Measurements from ENCODE around the gene CMPK1. TPM values are rescaled to one million over a fixed set of nuclear protein-coding genes. Genes with fewer than 3 reads are reported as not detected.

Gene CMPK1
- total and polyA plus RNA-seq, 2 donors (not counting 3 experiments of a cell fraction or from before 2014, with no cell fraction given) = 16.4 to 79.6 TPM

DNA sequence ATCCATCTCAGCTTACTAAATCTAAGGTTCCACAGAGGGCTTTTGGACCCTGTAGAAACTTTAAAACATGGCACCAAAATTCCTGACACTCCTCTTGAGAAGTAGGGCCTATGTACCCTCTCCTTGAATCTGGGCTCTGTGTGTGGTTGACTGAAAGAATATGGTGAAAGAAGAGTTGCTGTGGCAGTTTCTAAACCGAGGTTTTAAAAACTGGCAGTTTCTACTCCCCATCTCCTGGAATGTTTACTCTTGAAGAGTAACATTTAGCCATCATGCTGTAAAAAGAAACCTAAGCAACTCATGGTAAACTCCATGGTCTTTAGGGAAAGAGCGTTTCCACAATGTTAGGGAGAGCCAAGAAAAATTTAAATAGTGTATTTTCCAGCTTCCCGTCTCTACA, 4.6 kb upstream of the CMPK1 start:
- FAIRE-seq = no peak
- dilution Hi-C loops (cut with MboI; ENCODE audit: extremely low pct_ligation_motif_present, low sequenced_read_pairs) (no loop called here), intact Hi-C loops (cut with micrococcal nuclease) (no loop called here)
- H3K27ac ChIP-seq (ENCODE audit: insufficient read depth, low read depth, low read length) = no peak overlapping the region
- no peak overlapping the region for H3K4me2 ChIP-seq (ENCODE audit: insufficient read depth, low read length)
- H3K9me3 ChIP-seq (replicated peaks; ENCODE audit: control insufficient read depth, insufficient read depth, low read length) = no peaks in the 10 kb centered on the region
- no peaks in the 10 kb centered on the region for H3K79me2 ChIP-seq (ENCODE audit: control insufficient read depth, insufficient read depth, low read length)
- H2AFZ ChIP-seq (ENCODE audit: low read depth, low read length) = no peak overlapping the region
- no TSS peak for BruUV-seq (replicated peaks)
- H3K27me3 ChIP-seq (ENCODE audit: control insufficient read depth in 2 of 2, insufficient read depth in 2 of 2, low read length in 2 of 2) = no peaks in the 10 kb centered on the region
- DNase-seq (ENCODE audit: low read depth, low spot score) = no peak
- H3K4me3 ChIP-seq (replicated peaks in 1 of 3; ENCODE audit: insufficient read depth in 1 of 3, low read depth in 1 of 3, low read length in 3 of 3) = no peak overlapping the region
- H3K9ac ChIP-seq (replicated peaks; ENCODE audit: extremely low read depth, insufficient read depth, low read length) = no peak overlapping the region
- H3K36me3 ChIP-seq (ENCODE audit: control insufficient read depth in 2 of 2, extremely low read depth in 1 of 2, insufficient read depth in 2 of 2, low read length in 2 of 2) = no peaks in the 10 kb centered on the region
- no peaks in the 10 kb centered on the region for H3K9me1 ChIP-seq (replicated peaks; ENCODE audit: control insufficient read depth, extremely low read depth, insufficient read depth, low read length)
- TF ChIP-seq, protein P1, sequence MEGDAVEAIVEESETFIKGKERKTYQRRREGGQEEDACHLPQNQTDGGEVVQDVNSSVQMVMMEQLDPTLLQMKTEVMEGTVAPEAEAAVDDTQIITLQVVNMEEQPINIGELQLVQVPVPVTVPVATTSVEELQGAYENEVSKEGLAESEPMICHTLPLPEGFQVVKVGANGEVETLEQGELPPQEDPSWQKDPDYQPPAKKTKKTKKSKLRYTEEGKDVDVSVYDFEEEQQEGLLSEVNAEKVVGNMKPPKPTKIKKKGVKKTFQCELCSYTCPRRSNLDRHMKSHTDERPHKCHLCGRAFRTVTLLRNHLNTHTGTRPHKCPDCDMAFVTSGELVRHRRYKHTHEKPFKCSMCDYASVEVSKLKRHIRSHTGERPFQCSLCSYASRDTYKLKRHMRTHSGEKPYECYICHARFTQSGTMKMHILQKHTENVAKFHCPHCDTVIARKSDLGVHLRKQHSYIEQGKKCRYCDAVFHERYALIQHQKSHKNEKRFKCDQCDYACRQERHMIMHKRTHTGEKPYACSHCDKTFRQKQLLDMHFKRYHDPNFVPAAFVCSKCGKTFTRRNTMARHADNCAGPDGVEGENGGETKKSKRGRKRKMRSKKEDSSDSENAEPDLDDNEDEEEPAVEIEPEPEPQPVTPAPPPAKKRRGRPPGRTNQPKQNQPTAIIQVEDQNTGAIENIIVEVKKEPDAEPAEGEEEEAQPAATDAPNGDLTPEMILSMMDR (IDR thresholded peaks at IDR 0.05; ENCODE audit: extremely low read depth in 1 of 2, insufficient read depth in 1 of 2, low read depth in 1 of 2, low read length in 2 of 2) = no peak
- TF ChIP-seq POLR2A (IDR thresholded peaks at IDR 0.05; ENCODE audit: low read depth, low read length) (no peak), MYC (IDR thresholded peaks at IDR 0.05; ENCODE audit: low read depth, low read length) (no peak), EZH2 (IDR thresholded peaks at IDR 0.05; ENCODE audit: borderline replicate concordance, low read depth, low read length, severe bottlenecking) (no peak), JUN (IDR thresholded peaks at IDR 0.05; ENCODE audit: borderline replicate concordance, insufficient read depth, insufficient read length, low read depth) (no peak), GATA2 (IDR thresholded peaks at IDR 0.05; ENCODE audit: insufficient read depth, insufficient read length, low read depth, low read length) (no peak)
- TF ChIP-seq, protein P2, sequence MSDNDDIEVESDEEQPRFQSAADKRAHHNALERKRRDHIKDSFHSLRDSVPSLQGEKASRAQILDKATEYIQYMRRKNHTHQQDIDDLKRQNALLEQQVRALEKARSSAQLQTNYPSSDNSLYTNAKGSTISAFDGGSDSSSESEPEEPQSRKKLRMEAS (IDR thresholded peaks at IDR 0.05; ENCODE audit: insufficient read depth, insufficient read length) = no peak
- H3K4me1 ChIP-seq (ENCODE audit: control insufficient read depth, extremely low read depth, insufficient read depth, low read length) = peaks cover 11% of the 10 kb centered on the region
- CTCF ChIA-PET = no interaction called here
- POLR2A ChIA-PET = no interaction called here
- H4K20me1 ChIP-seq (replicated peaks; ENCODE audit: control insufficient read depth, extremely low read depth, insufficient read depth, low read length) = no peaks in the 10 kb centered on the region
